ENCODE results near the gene TEX13A. TPM values are rescaled to one million over a fixed set of nuclear protein-coding genes. Genes with fewer than 3 reads are reported as not detected.

TEX13A gene
- total and polyA plus RNA-seq, 2 of the 8 experiments (the other 6 are each of a cell fraction or from before 2014, with no cell fraction given), result not detected

DNA sequence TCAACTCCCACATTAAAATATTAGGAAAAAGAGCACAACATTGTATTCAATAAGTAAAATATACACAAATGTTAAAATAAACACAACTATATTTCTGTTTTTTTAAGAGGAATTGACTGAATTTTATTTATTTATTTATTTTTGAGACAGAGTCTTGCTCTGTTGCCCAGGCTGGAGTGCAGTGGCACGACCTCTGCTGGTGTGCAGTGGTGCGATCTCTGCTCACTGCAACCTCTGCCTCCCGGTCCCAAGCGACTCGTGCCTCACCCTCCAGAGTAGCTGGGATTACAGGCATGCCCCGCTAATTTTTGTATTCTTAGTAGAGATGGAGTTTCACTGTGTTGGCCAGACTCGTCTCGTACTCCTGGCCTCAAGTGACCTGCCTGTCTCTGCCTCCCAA, 31.4 kb downstream of the TEX13A start (continued):
- TF ChIP-seq NRF1 (IDR thresholded peaks at IDR 0.05; ENCODE audit: low read depth, low read length), result no peak
- no peak for TF ChIP-seq TAF1 (IDR thresholded peaks at IDR 0.05; ENCODE audit: low read depth, low read length)
- no peak for TF ChIP-seq KDM4A (IDR thresholded peaks at IDR 0.05; ENCODE audit: low read depth, low read length, severe bottlenecking)
- no peak for TF ChIP-seq TEAD4 (IDR thresholded peaks at IDR 0.05; ENCODE audit: low read depth, low read length)
- TF ChIP-seq, protein P1, sequence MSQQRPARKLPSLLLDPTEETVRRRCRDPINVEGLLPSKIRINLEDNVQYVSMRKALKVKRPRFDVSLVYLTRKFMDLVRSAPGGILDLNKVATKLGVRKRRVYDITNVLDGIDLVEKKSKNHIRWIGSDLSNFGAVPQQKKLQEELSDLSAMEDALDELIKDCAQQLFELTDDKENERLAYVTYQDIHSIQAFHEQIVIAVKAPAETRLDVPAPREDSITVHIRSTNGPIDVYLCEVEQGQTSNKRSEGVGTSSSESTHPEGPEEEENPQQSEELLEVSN (IDR thresholded peaks at IDR 0.05), result no peak

All from H1 (cell line).